Stimulated activated CD4-positive, alpha-beta T cell treated with anti-CD3 and anti-CD28 coated beads, Interleukin-4, amount 100 ng/mL, for 48 hours (primary cell): Measurements from ENCODE around the gene ERV3-1.
"Not testable (repeated sequence)": the region's sequence is repeated elsewhere in the genome, so short reads cannot be mapped to it uniquely, and the experiment has no call there.

Experiments used
- DNase-seq, 2 donors: peaks; one replicate each; pipeline ENCODE4 v3.0.0-alpha.2; 2020; ENCODE audit warnings: low read depth in 2 of 2

ERV3-1 gene

DNA sequence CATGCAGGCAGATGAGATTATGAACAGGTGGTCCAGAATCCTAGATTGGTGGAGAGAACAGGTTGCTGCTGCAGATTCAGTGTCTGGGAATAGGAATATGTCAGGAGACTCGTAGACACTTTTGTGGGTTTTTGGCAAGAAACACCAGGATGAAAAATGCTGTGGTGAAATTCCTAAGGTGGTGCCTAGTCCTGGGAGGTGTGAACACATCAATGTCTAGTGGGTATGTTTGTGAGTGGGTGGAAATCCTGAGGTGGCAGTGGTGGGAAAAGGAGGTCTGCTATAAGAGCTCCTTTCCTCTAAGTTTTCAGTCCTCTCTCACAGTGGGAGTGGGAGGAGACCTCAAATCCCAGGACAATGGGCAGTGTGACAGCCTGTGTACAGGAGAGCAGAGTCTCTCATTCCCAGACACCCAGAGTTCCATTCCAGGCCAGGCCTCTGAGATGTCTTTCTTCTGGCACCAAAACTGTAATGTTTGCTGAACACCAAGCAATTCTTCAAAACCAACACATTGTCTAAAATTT, 5.1 kb downstream of the ERV3-1 start:
- no peak for DNase-seq

DNA sequence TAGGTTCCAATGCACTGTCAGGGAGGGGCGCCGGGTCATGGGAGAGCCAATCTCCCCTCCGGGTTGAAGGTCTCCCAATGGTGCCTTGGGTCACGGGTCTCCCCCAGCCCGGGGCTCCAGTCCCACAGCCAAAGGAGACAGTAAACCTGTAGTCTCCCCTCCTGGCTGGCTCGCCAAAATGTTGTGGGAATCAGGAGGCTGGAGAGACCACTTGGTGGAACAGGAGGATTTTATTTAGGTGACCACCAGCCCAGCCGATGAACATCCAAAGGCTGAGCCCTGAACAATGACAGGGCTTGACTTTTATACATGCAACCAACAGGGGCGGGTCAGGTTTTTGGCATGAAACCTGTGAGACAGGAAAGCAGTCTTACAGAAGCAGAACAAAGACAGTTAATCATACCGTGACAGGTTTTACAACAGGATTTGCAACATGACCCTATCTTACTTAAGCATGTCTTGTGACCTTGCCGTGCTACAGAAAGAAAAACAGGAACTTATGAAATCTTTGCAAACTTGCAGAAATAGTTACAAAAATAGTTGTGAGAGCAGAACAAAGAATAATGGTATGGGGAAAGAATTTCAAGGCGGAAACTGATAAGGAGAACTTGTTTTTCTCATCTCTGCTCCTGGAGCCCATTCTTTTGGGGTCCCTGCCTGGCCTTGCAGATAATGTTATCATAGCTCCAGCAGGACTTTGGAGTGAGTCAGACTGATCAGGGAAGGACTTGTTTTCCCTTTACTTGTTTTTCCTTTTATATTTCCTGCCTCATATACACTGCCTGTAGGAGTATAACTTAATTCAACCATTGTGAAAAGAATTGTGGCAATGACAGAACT, 7.1 kb downstream of the ERV3-1 start:
- DNase-seq = no peak

DNA sequence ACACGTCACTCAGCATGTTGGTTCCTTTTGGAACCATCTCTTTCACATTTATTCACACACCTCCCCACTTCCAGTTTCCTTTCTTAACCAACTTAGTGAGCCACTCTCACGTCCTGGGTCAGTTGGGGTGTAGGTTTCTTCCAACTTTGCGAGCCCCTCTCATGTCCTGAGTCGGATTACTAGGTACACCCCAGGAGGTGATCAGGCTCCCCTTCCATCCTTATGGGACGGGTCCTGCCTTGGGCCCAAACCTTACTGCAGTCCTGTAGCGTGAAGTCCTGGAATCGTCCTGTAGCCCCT, 7.7 kb downstream of the ERV3-1 start:
- no peak for DNase-seq

DNA sequence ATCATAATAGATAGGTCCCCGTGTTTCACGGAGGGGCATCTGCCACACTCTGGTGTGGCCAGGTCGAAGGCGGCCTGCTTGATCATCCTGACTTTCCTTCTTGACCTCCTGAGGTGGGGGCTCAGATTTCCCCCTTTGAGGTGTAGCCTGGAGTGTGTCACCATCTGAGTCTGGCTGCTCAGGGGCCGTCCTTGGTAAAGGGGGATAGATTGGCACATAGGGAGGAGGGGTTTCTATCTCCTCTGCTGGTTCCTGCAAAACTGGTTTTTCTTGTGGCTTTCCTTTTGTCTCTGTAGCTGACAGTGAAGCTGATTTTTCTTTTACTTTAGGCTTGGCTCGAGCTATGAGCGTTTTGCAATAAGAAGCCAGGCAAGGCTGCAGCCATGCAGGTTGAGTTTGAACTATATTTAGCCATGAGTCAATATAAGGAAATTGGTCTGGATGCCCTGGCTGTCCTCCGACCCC, 8.5 kb downstream of the ERV3-1 start:
- no peak for DNase-seq

DNA sequence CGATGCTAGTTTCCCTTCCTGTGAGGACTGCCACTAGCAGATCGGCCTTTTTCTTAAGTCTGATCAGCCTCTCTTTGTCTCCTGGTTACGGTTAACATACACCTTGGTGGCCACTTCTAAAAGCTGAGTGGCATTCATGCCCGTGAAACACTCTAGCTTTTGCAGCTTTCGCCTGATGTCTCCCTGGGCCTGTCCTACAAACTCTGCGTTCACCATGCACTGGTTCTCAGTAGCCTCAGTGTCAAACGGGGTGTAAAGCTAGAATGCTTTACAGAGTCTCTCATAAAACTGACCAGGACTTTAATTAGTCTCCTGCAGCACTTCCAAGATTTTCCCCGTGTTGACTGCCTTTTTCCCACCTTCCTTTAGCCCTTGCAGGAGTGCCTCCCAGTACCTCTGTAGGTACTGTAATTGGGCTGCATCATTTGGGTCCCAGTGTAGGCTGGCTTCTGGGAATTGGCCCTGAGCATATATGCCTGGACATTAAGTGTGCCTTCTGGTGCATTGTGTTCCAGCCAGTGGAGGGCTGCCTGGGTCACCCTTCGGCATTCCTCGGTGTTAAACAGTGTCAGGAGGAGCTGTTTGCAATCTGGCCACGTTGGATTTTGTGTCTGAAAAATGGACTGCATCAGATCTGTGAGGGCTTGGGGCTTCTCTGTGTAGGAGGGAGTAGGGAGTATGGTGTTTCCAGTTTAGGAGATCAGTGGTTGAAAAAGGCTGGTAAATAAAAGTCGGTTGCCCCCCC, 9.2 kb downstream of the ERV3-1 start:
- DNase-seq = no peak

DNA sequence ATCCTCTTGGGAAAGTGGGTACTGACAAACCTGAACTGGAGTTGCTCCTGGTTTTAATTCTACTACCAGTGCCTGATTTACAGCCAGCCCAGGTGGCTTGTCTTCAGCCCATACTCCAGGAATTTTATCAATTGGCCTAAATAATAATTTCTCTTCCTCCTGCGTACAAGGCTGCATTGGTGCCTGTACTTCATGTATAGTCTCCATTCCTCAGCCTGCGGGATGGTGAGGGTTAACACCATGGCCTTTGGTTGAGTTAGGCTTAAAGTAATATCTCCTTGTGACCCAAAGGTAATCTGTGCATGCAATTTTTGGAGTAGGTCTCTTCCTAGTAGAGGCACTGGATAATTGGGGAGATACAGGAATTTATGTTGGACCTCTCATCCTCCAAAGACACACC, 10.2 kb downstream of the ERV3-1 start:
- no peak for DNase-seq

DNA sequence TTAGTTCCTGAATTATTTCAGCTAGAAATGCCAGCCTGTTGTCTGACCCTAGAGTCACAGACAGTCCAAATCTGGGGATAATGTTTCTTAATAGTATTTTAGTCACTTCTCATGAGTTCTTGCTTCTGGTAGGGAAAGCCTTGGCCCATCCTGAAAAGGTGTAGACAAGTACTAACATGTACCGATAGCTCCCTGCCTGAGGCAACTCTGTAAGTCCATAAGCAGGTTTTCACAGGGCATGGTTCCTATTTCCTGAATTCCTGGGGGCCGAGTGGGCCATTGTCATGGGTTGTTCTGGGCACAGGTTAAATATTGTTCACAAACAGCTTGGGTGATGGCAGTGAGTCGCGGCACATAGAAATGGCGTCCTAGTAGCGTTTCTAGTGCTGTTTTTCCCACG, 12.6 kb downstream of the ERV3-1 start:
- DNase-seq = no peak

DNA sequence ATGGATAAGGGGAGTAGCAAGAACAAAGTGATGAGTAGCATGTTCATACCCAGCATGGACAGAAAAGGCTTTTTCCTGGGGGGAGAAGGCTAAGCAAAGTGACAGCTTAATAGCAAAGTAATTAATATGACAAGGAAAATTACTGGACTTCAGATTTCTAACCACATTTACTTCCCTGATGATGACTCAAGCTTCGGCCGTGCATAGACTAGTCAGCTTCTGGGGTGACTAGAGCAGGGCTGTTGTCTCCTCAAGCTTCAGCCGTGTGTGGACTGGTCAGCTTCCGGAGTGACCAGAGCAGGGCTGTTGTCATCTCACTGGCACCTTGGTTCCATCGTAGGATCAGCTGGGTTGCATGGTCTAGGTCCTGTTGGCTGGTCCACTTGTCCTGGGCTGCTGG, 13.5 kb downstream of the ERV3-1 start:
- no peak for DNase-seq

DNA sequence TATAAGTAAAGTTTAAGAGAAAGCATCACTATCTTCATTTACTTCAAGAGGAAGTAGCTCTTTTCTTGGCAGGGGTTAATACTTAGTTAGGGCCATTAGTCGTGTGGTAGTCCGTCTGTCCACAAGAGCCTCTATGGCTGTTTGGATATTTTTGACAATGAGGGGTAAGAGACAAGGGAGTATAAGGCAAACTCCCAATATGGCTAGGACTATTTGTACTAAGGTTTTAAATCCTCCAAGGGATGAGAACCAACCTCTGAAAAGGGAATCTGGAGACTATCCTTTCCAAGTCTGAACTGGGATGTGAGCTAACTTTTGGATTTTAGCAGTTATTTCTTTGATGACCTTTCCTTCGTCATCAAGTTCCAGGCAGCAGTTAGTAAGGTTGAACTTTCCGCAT, 15.6 kb downstream of the ERV3-1 start, which contains the start of gene ZNF117:
Gene ZNF117 (minus strand): TSS at position 101 of the 400 bp plus-strand sequence.
- no peak for DNase-seq

DNA sequence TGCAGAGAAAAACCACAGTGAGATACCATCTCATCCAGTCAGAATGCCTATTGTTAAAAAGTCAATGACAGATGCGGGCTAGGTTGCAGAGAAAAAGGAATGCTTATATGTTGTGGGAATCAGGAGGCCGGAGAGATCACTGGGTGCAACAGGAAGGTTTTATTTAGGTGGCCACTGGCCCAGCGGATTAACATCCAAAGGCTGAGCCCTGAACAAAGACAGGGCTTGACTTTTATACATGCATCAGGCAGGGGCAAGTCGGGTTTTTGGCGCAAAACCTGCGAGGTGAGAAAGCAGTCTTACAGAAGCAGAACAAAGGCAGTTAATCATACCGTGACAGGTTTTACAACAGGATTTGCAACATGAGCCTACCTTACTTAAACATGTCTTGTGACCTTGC, 16.3 kb downstream of the ERV3-1 start:
- no peak for DNase-seq

DNA sequence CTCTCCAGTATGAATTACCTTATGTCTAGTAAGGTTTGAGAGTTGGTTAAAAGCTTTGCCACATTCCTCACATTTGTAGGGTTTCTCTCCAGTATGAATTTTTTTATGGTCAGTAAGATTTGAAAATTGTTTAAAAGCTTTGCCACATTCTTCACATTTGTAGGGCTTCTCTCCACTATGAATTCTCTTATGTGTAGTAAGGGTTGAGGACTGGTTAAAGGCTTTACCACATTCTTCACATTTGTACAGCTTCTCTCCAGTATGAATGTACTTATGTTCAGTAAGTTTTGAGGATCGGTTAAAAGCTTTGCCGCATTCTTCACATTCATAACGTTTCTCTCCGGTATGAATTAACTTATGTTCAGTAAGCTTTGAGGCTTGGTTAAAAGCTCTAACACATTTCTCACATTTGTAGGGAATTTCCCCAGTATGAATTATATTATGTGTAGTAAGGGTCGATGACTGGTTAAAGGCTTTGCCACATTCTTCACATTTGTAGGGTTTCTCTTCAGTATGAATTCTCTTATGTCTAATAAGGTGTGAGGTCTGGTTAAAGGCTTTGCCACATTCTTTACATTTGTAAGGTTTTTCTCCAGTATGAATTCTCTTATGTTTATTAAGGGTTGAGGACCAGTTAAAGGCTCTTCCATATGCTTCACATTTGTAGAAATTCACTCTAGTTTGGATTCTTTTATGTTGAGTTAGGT, 27.8 kb downstream of the ERV3-1 start:
- DNase-seq = no peak

DNA sequence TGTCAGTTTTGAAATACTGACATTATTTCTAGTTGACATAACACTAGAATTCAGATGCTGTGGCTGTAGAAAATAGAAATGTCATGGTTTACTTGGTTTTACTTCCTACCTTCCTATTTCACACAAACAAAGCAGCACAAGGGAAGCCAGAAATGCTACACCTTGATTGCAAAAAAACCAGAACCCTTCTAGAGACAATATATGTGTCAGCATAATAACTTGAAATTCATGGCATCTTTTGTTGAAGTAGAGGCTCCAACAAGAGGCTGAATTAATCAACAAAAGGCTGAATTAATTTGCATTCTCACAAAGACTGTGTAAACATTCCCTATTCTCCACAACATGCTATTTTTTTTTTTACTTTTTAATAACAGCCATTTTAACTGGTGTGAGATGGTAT, 40.9 kb downstream of the ERV3-1 start:
- no peak for DNase-seq

DNA sequence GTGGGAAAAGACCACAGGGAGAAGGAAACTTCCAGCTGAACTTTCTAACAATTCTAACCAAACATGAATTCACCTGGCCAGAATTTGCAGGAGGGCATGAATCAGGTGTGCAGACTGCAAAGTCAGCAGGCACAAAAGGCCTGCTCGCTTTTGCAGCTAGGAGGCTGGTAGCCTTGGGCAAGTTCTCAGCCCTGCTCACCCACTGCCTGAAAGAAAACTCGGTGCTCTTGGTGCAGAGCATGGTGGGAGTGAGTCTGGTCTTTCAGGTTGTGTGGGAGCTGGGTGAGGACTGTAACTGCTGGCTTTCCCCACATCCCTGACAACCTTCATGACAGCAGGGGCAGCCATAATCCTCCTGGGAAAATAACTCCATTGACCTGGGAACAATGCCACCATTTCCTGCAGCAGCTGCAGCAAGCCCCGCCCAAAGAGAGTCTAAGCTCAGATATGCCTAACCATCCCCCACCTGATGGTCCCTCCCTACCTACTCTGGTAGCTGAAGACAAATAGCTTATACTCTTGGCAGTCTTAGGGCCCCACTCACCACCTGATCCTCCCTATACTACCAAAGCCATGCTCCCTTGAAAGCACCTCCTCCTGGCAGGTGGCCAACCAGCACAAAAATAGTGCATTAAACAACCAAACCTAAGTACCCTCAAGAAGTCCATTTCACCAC, 47.3 kb downstream of the ERV3-1 start:
- DNase-seq = no peak

DNA sequence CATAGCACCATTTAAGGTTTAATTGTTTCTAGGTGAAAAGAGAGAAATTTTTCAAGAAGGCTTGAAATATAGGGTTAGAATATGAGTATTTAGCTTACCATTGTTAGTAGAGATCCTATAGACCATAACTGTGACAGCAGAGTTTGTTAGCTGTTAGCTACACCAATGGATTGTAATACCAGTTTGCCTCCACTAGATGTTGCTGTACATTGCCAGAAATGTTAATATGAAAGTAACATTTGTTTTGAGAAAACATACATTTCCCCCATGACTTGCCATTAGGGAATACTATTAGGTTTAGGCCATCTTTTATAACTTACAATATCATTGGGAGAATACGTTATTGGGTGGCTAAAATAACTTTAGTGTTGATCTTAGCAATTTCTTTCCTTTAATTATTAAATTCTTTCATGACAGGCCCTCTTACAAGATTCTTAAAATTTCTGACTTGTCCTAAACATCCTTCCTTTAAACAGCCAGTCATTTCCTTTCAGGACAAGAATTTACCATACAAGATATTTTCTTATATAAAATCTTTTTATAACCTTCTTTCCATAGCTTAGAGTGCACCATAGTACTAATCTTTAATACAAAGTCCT, 55.1 kb downstream of the ERV3-1 start:
- no peak for DNase-seq

DNA sequence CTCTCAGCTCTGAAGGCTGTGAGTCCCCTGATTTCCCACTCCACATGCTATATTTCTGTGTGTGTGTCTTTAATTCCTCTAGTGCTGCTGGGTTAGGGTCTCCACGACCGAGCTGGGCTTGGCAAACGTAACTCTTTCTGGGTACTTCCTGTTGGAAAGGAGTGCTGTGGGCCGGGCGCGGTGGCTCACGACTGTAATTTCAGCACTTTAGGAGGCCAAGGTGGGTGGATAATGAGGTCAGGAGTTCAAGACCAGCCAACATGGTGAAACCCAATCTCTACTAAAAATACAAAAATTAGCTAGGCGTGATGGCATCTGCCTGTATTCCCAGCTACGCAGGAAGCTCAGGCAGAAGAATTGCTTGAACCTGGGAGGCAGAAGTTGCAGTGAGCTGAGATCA, 55.8 kb downstream of the ERV3-1 start:
- not testable (repeated sequence) for DNase-seq

DNA sequence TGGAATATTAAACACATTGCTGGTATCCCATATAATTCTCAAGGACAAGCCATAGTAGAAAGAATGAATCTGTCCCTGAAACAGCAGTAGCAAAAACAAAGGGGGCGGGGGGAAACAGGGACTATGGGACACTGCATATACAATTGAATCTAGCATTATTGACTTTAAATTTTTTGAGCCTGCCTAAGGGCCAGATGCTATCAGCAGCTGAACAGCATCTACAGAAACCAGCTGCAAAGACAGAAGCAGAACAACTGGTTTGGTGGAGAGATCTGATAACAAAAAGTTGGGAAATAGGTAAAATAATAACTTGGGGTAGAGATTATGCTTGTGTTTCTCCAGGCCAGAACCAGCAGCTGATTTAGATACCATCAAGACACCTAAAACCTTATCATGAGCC, 57.7 kb downstream of the ERV3-1 start:
- not testable (repeated sequence) for DNase-seq

DNA sequence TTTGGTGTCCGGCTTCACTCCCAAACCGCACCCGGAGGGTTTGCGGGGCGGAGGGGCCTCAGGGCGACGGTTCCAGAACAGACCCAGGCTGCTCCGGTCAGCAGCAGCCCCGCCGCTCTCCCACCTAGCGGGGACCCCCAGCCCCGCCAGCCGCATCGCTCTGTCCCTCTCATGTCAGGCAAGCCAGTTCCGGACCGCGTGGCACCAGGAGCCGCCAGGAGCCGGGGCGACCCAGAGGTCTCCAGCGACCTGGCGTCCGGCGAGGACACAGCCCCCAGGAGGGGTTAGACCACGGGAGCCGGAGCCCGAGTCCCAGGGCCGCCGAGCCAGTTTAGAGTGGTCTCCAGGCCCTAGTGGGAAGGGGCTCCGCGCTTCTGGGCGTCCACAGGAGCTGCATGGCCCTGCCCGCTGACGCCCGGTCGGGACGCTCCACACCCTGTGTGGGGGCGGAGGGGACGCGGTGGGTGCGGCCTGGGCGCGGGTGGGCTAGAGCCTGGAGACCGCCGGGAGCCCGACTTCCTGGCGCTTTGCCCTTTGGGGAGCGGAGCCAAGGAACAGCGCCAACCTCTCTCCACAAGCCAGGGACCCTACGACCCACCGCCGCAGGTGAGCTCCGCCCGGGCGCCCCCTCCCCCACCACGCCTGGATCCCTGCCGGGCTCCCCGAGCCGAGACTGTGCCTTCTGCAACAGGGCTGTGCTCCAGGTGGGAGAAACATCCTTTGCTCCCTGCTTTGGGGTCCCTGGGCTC, 59.1 kb downstream of the ERV3-1 start:
- no peak for DNase-seq

DNA sequence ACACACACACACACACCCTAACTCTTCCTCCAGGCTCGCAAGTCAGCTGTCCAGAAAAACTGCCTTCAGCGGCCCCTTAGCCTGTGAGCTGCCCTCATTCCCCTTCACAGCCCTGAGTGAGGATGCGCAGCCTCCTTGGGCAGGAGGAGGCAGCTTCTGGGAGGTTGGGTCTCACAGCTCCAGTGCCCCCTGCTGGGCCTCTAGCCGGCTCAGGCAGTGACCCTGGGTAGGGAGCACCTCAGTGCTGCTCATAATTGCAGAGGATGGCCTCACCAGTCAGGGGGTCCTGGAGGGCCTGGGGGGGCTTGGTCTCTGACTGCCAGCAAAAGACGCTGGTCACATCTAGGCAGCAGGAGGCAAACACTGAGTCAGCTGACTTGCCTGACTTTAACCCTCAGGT, 59.7 kb downstream of the ERV3-1 start:
- peak in 1 of 2 donors; percentile 13 for DNase-seq

DNA sequence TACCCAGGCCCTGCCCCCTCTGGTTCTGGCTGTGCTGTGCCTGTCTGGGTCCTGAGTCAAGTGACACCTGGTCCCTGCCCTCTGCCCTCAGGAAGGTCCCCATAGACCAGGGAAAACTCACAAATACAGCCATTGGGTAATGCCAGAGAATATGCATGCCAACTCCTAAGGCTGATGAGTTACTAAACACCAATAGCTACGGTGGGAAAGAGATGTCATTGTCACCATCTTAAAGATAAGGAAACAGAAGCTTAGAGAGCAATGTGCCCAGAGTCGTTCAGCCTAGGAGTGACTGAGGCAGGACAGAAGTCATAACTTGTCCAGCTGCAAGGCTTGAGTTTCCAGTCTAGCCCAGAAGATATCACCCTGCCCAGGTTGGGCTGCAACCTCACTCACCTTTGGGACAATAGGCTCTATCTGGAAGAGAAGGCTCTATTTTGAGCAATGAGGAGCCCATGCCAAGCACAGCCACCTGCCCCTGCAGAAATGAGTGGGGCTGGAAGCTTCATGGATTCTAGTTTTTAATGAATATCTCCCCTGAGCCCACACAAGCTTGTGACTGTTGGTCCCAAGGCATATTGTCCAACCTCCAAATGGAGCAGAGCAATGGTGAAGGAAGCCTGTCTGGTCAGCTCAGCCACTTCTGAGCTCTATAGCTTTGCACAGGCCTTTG, 60.8 kb downstream of the ERV3-1 start:
- DNase-seq = no peak
